Neural progenitor cell (in vitro differentiated cells): ENCODE measurements around the gene DIS3L2. TPM values are rescaled to one million over a fixed set of nuclear protein-coding genes. Genes with fewer than 3 reads are reported as not detected.

Experiments
- DNase-seq: peaks from one replicate; pipeline ENCODE4 v3.0.0-alpha.2; 2016; ENCODE audit warnings: low spot score
- H2AFZ ChIP-seq: fragments of 200-600 bp; sonication (generic); replicated peaks from 2 replicates; pipeline ENCODE4 v1.6.1; 2016; ENCODE audit warnings: antibody characterized with exemption
- H3F3A ChIP-seq: fragments of 200-600 bp; sonication (generic); 2 replicates; pipeline ENCODE4 v1.6.1; 2016; ENCODE audit warnings: antibody characterized with exemption, low read depth
- H3K27ac ChIP-seq: fragments of 200-600 bp; sonication (generic); 2 replicates; pipeline ENCODE4 v1.5.1; 2016; ENCODE audit warnings: mild to moderate bottlenecking
- H3K27me3 ChIP-seq: fragments of 200-600 bp; sonication (generic); 2 replicates; pipeline ENCODE4 v1.6.1; 2016; ENCODE audit warnings: mild to moderate bottlenecking, moderate library complexity
- H3K36me3 ChIP-seq: fragments of 200-600 bp; sonication (generic); 2 replicates; pipeline ENCODE4 v1.5.1; 2016
- H3K4me1 ChIP-seq: fragments of 200-600 bp; sonication (generic); 2 replicates; pipeline ENCODE4 v1.6.1; 2016; ENCODE audit warnings: mixed run types
- H3K4me2 ChIP-seq: fragments of 200-600 bp; sonication (generic); 2 replicates; pipeline ENCODE4 v1.6.1; 2016
- H3K4me3 ChIP-seq: fragments of 200-600 bp; sonication (generic); 2 replicates; pipeline ENCODE4 v1.5.1; 2016
- H3K79me2 ChIP-seq: fragments of 200-600 bp; sonication (generic); 2 replicates; pipeline ENCODE4 v1.6.1; 2016; ENCODE audit warnings: low read depth
- H3K9ac ChIP-seq: fragments of 200-600 bp; sonication (generic); 2 replicates; pipeline ENCODE4 v1.6.1; 2016
- H3K9me3 ChIP-seq: fragments of 200-600 bp; sonication (generic); 2 replicates; pipeline ENCODE4 v1.5.1; 2016; ENCODE audit warnings: low read depth
- H4K20me1 ChIP-seq: fragments of 200-600 bp; sonication (generic); 2 replicates; pipeline ENCODE4 v1.6.1; 2016; ENCODE audit warnings: low read depth
- H3K27ac Mint-ChIP-seq: 3 replicates; pipeline ENCODE4 v1.8.0; 2021; ENCODE audit warnings: mixed read lengths
- H3K27me3 Mint-ChIP-seq: 2 replicates; pipeline ENCODE4 v1.8.0; 2022; ENCODE audit warnings: low read depth, mild to moderate bottlenecking, inconsistent platforms, moderate library complexity, mixed read lengths; ENCODE audit not compliant: insufficient read depth
- H3K36me3 Mint-ChIP-seq: 3 replicates; pipeline ENCODE4 v1.8.0; 2021; ENCODE audit warnings: mixed read lengths
- H3K4me1 Mint-ChIP-seq: 3 replicates; pipeline ENCODE4 v1.8.0; 2021; ENCODE audit warnings: mixed read lengths
- H3K4me3 Mint-ChIP-seq: 3 replicates; pipeline ENCODE4 v1.8.0; 2021; ENCODE audit warnings: mild to moderate bottlenecking, moderate library complexity, mixed read lengths
- H3K9me3 Mint-ChIP-seq: 3 replicates; pipeline ENCODE4 v1.8.0; 2020; ENCODE audit warnings: mixed read lengths
- EZH2 ChIP-seq: fragments of 200-600 bp; sonication (generic); IDR thresholded peaks from 2 replicates; pipeline ENCODE4 v1.6.1; 2017; ENCODE audit warnings: antibody characterized with exemption, mild to moderate bottlenecking, moderate library complexity
- EZH2phosphoT487 ChIP-seq: fragments of 200-600 bp; sonication (generic); IDR thresholded peaks from 2 replicates; pipeline ENCODE4 v1.6.1; 2017; ENCODE audit warnings: antibody characterized with exemption
- total RNA-seq: library from RNA; depleted of rRNA; stranded (reverse); fragments of >200 nt; gene quantifications from 2 replicates; pipeline ENCODE4 v1.2.3, GENCODE V29; 2015; ENCODE audit warnings: low replicate concordance
- TF ChIP-seq, protein P1 (sequence below): fragments of 200-600 bp; sonication (generic); IDR thresholded peaks from 2 replicates; pipeline ENCODE4 v1.5.1; 2017; ENCODE audit warnings: antibody characterized with exemption, mild to moderate bottlenecking

Gene DIS3L2
- total RNA-seq, 1 donor from 2014 or later: 23.2 TPM

GRCh38 chr2:232085826-232086425 lies 124.4 kb downstream of the DIS3L2 start:
- no peak for DNase-seq

DNA sequence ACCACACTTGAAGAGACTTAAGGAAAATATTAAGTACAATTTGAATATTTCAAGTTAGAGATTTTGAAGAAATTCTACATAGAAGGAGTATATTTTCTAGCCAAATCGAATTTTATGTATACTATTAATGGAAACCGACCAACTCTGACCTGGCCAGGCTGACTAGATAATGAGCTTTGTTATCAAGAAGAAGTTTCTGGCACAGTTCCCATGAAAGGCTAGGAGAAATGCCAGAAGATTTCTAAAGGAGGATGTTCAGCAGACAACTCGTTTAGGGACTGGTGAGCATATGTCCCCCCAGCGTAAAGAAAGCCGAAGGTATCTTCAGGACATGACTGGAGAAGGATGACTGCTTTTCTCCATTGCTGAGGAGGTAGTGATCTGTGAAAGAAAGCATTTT lies 127.3 kb downstream of the DIS3L2 start:
- Histone ChIP-seq H3K36me3 (no peaks in the 10 kb centered on the region), H3K79me2 (no peaks in the 10 kb centered on the region), H3F3A (no peaks in the 10 kb centered on the region), H2AFZ (no peak overlapping the region), H3K9me3 (no peaks in the 10 kb centered on the region), H3K4me2 (no peak overlapping the region), H4K20me1 (no peaks in the 10 kb centered on the region), H3K4me1 (peaks cover 5% of the 10 kb centered on the region), H3K27me3 (no peaks in the 10 kb centered on the region), H3K4me3 (no peak overlapping the region), H3K27ac (no peak overlapping the region), H3K9ac (no peak overlapping the region)
- peaks cover 4% of the 10 kb centered on the region for H3K9me3 Mint-ChIP-seq
- H3K4me1 Mint-ChIP-seq: peaks cover 6% of the 10 kb centered on the region
- H3K27me3 Mint-ChIP-seq: no peaks in the 10 kb centered on the region
- TF ChIP-seq EZH2 (no peak), EZH2phosphoT487 (no peak)
- TF ChIP-seq, protein P1, sequence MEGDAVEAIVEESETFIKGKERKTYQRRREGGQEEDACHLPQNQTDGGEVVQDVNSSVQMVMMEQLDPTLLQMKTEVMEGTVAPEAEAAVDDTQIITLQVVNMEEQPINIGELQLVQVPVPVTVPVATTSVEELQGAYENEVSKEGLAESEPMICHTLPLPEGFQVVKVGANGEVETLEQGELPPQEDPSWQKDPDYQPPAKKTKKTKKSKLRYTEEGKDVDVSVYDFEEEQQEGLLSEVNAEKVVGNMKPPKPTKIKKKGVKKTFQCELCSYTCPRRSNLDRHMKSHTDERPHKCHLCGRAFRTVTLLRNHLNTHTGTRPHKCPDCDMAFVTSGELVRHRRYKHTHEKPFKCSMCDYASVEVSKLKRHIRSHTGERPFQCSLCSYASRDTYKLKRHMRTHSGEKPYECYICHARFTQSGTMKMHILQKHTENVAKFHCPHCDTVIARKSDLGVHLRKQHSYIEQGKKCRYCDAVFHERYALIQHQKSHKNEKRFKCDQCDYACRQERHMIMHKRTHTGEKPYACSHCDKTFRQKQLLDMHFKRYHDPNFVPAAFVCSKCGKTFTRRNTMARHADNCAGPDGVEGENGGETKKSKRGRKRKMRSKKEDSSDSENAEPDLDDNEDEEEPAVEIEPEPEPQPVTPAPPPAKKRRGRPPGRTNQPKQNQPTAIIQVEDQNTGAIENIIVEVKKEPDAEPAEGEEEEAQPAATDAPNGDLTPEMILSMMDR: no peak
- H3K27ac Mint-ChIP-seq: no peak overlapping the region
- H3K4me3 Mint-ChIP-seq: no peak overlapping the region
- H3K36me3 Mint-ChIP-seq: peaks cover 17% of the 10 kb centered on the region
- DNase-seq: no peak

More at GRCh38 chr2:232085826-232086425, 124.4 kb downstream of the DIS3L2 start:
- Histone ChIP-seq H3K27ac (no peak overlapping the region), H3F3A (no peaks in the 10 kb centered on the region), H4K20me1 (no peaks in the 10 kb centered on the region), H3K9me3 (no peaks in the 10 kb centered on the region), H3K4me1 (peaks cover 5% of the 10 kb centered on the region), H2AFZ (no peak overlapping the region), H3K9ac (no peak overlapping the region), H3K27me3 (no peaks in the 10 kb centered on the region), H3K4me2 (no peak overlapping the region), H3K4me3 (no peak overlapping the region), H3K79me2 (no peaks in the 10 kb centered on the region), H3K36me3 (no peaks in the 10 kb centered on the region)
- Mint-ChIP-seq H3K36me3 (peaks cover 18% of the 10 kb centered on the region), H3K4me1 (peaks cover 6% of the 10 kb centered on the region), H3K27me3 (no peaks in the 10 kb centered on the region), H3K27ac (no peak overlapping the region), H3K9me3 (peaks cover 6% of the 10 kb centered on the region), H3K4me3 (no peak overlapping the region)
- TF ChIP-seq EZH2 (no peak), EZH2phosphoT487 (no peak)
- TF ChIP-seq, protein P1: no peak

GRCh38 chr2:232094201-232094600 lies 132.7 kb downstream of the DIS3L2 start:
- H3K9me3 Mint-ChIP-seq: peaks cover 25% of the 10 kb centered on the region
- no peak overlapping the region for H3K4me3 Mint-ChIP-seq
- no peaks in the 10 kb centered on the region for H4K20me1 ChIP-seq
- DNase-seq: no peak
- H3K27me3 Mint-ChIP-seq: no peaks in the 10 kb centered on the region
- H3K4me2 ChIP-seq: no peak overlapping the region
- no peaks in the 10 kb centered on the region for H3K79me2 ChIP-seq
- TF ChIP-seq, protein P1: no peak
- no peak for TF ChIP-seq EZH2phosphoT487
- TF ChIP-seq EZH2: no peak
- no peaks in the 10 kb centered on the region for H3K4me1 Mint-ChIP-seq
- no peaks in the 10 kb centered on the region for H3K4me1 ChIP-seq
- H3F3A ChIP-seq: no peaks in the 10 kb centered on the region
- no peak overlapping the region for H3K9ac ChIP-seq
- H3K27ac Mint-ChIP-seq: no peak overlapping the region
- H3K4me3 ChIP-seq: no peak overlapping the region
- no peak overlapping the region for H3K27ac ChIP-seq
- no peaks in the 10 kb centered on the region for H3K27me3 ChIP-seq
- no peaks in the 10 kb centered on the region for H3K36me3 ChIP-seq
- no peak overlapping the region for H2AFZ ChIP-seq
- H3K9me3 ChIP-seq: no peaks in the 10 kb centered on the region
- peaks cover 32% of the 10 kb centered on the region for H3K36me3 Mint-ChIP-seq
